Uterus (tissue), 4 donors: ENCODE data around the gene ARL4D. TPM values are rescaled to one million over a fixed set of nuclear protein-coding genes. Genes with fewer than 3 reads are reported as not detected.

Experiments
- DNase-seq, 2 donors: peaks; one replicate each; pipeline ENCODE4 v3.0.0-alpha.2; 2019 to 2020
- H3K27ac ChIP-seq, 2 donors: fragments of 200-600 bp; sonication (generic); 1 replicate in 1 of 2; 2 replicates in 1 of 2; pipeline ENCODE4 v1.5.1; 2016 to 2018
- H3K27me3 ChIP-seq, 2 donors: fragments of 200-600 bp; sonication (generic); one replicate each; pipeline ENCODE4 v1.5.1; 2018 to 2019; ENCODE audit warnings: control low read depth in 1 of 2
- H3K36me3 ChIP-seq, 2 donors: fragments of 200-600 bp; sonication (generic); one replicate each; pipeline ENCODE4 v1.5.1; 2019; ENCODE audit warnings: control low read depth in 1 of 2
- H3K4me1 ChIP-seq, 2 donors: fragments of 200-600 bp; sonication (generic); one replicate each; pipeline ENCODE4 v1.5.1; 2018 to 2019; ENCODE audit warnings: control low read depth in 1 of 2
- H3K4me3 ChIP-seq, 2 donors: fragments of 200-600 bp; sonication (generic); 1 replicate in 1 of 2; 2 replicates in 1 of 2; pipeline ENCODE4 v1.5.1; 2018 to 2019; ENCODE audit warnings: mild to moderate bottlenecking in 1 of 2
- H3K9me3 ChIP-seq, 2 donors: fragments of 200-600 bp; sonication (generic); one replicate each; pipeline ENCODE4 v1.5.1; 2019; ENCODE audit warnings: control low read depth in 1 of 2
- CTCF ChIP-seq, 4 experiments: fragments of 200-600 bp in 2 of 4; fragments of 450-650 bp in 2 of 4; sonication (generic) in 2 of 4; IDR thresholded peaks; one replicate each; pipeline ENCODE4 v1.5.1; 2016 to 2019; ENCODE audit warnings: antibody characterized with exemption in 4 of 4, mild to moderate bottlenecking in 2 of 4, moderate library complexity in 1 of 4
- POLR2A ChIP-seq, 2 donors: fragments of 450-650 bp; IDR thresholded peaks; one replicate each; pipeline ENCODE4 v1.6.1; 2016; ENCODE audit warnings: antibody characterized with exemption in 2 of 2, mild to moderate bottlenecking in 1 of 2, moderate library complexity in 1 of 2
- intact Hi-C: fragments of 100-400 bp; cut with DNase I; formaldehyde crosslinking; loops from one replicate; pipeline ENCODE4 v1.15.1; 2023; ENCODE audit warnings: low total_unique reads
- total RNA-seq, 4 donors: library from RNA; depleted of rRNA in 3 of 4; stranded (reverse); fragments of >200 nt in 3 of 4; gene quantifications; one replicate each; pipeline versions ENCODE4 v1.1.0 to v1.2.4, GENCODE V29; 2014 to 2023
- donor health status: DM: yes; HTN: yes; CAD: no.

Gene ARL4D
- total RNA-seq, 4 donors from 2014 or later: 19.1 to 33.2 (median 25.7) TPM

- H3K4me3 ChIP-seq: no peak overlapping the region
- no peak overlapping the region for H3K27ac ChIP-seq
- DNase-seq: no peak
- H3K9me3 ChIP-seq: peaks cover 0 to 15% of the 10 kb centered on the region in 2 donors
- H3K4me1 ChIP-seq: no peaks in the 10 kb centered on the region
- TF ChIP-seq POLR2A (IDR thresholded peaks at IDR 0.05) (no peak), CTCF (IDR thresholded peaks at IDR 0.05) (no peak)
- H3K27me3 ChIP-seq: no peaks in the 10 kb centered on the region
- intact Hi-C loops: no loop called here
- H3K36me3 ChIP-seq: no peaks in the 10 kb centered on the region
Observed at GRCh38 chr17:43352579-43353331, 46.0 kb upstream of the ARL4D start.

- TF ChIP-seq POLR2A (IDR thresholded peaks at IDR 0.05) (no peak), CTCF (IDR thresholded peaks at IDR 0.05) (no peak)
- H3K9me3 ChIP-seq: peaks cover 0 to 8% of the 10 kb centered on the region in 2 donors
- no peaks in the 10 kb centered on the region for H3K27me3 ChIP-seq
- no peak overlapping the region for H3K27ac ChIP-seq
- DNase-seq: no peak
- no peak overlapping the region for H3K4me3 ChIP-seq
- no peaks in the 10 kb centered on the region for H3K36me3 ChIP-seq
- intact Hi-C loops: no loop called here
- no peaks in the 10 kb centered on the region for H3K4me1 ChIP-seq
Observed at GRCh38 chr17:43353393-43353792, 45.4 kb upstream of the ARL4D start.

- no peaks in the 10 kb centered on the region for H3K9me3 ChIP-seq
- H3K4me1 ChIP-seq: no peaks in the 10 kb centered on the region
- DNase-seq: no peak
- intact Hi-C loops: no loop called here
- H3K27me3 ChIP-seq: no peaks in the 10 kb centered on the region
- TF ChIP-seq POLR2A (IDR thresholded peaks at IDR 0.05): no peak
- TF ChIP-seq CTCF (IDR thresholded peaks at IDR 0.05): no peak
- H3K27ac ChIP-seq: no peak overlapping the region
- H3K36me3 ChIP-seq: no peaks in the 10 kb centered on the region
- no peak overlapping the region for H3K4me3 ChIP-seq
Observed at GRCh38 chr17:43354371-43354770, 44.4 kb upstream of the ARL4D start.

- H3K4me1 ChIP-seq: no peaks in the 10 kb centered on the region
- no peaks in the 10 kb centered on the region for H3K9me3 ChIP-seq
- no peak overlapping the region for H3K4me3 ChIP-seq
- no peak for DNase-seq
- H3K36me3 ChIP-seq: no peaks in the 10 kb centered on the region
- TF ChIP-seq POLR2A (IDR thresholded peaks at IDR 0.05) (no peak), CTCF (IDR thresholded peaks at IDR 0.05) (no peak)
- no peak overlapping the region for H3K27ac ChIP-seq
- no peaks in the 10 kb centered on the region for H3K27me3 ChIP-seq
- intact Hi-C loops: no loop called here
Observed at GRCh38 chr17:43356450-43356849, 42.3 kb upstream of the ARL4D start.

GRCh38 chr17:43356999-43357398, 41.8 kb upstream of the ARL4D start:
- peak; percentile 51 to 57 for DNase-seq
- H3K9me3 ChIP-seq: no peaks in the 10 kb centered on the region
- TF ChIP-seq POLR2A (IDR thresholded peaks at IDR 0.05): no peak
- no peak for TF ChIP-seq CTCF (IDR thresholded peaks at IDR 0.05)
- H3K27me3 ChIP-seq: no peaks in the 10 kb centered on the region
- no peak overlapping the region for H3K27ac ChIP-seq
- H3K4me3 ChIP-seq: no peak overlapping the region
- intact Hi-C loops: no loop called here
- H3K4me1 ChIP-seq: no peaks in the 10 kb centered on the region
- H3K36me3 ChIP-seq: no peaks in the 10 kb centered on the region
